RWPE1 (cell line): ENCODE measurements around the gene GMEB2.
A peak's percentile ranks its signal among the peaks of the same experiment; 100 is the strongest.
"Not testable (repeated sequence)": the region's sequence is repeated elsewhere in the genome, so short reads cannot be mapped to it uniquely, and the experiment has no call there.

Experiments used
- CTCF ChIA-PET: fragments of 350-600 bp; sonication (Branson Sonifier 250); formaldehyde crosslinking; extraction: SDS; loops from one replicate; lab custom pipeline; 2021; lab: Yijun Ruan, JAX
- POLR2A ChIA-PET: fragments of 400-600 bp; formaldehyde crosslinking; extraction: SDS; loops from one replicate; lab custom pipeline; 2020; ENCODE audit warnings: antibody characterized with exemption; ENCODE audit not compliant: low non-redundant PET; lab: Yijun Ruan, JAX
- DNase-seq: peaks from one replicate; pipeline ENCODE4 v3.0.0; 2012; ENCODE audit warnings: low spot score
- H3K27ac ChIP-seq: fragments of 450-650 bp; 2 replicates; pipeline ENCODE4 v1.5.1; 2017
- TF ChIP-seq, protein P1 (sequence below): fragments of 450-650 bp; conservative IDR thresholded peaks from 2 replicates; pipeline ENCODE4 v1.5.1; 2017; ENCODE audit warnings: low read depth, mild to moderate bottlenecking

The GMEB2 gene, protein sequence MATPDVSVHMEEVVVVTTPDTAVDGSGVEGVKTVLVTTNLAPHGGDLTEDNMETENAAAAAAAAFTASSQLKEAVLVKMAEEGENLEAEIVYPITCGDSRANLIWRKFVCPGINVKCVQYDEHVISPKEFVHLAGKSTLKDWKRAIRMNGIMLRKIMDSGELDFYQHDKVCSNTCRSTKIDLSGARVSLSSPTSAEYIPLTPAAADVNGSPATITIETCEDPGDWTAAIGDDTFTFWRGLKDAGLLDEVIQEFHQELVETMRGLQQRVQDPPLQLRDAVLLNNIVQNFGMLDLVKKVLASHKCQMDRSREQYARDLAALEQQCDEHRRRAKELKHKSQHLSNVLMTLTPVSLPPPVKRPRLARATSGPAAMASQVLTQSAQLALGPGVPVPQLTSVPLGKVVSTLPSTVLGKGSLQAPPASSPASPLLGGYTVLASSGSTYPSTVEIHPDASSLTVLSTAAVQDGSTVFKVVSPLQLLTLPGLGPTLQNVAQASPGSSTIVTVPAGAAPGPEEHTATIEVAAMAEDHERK

DNA sequence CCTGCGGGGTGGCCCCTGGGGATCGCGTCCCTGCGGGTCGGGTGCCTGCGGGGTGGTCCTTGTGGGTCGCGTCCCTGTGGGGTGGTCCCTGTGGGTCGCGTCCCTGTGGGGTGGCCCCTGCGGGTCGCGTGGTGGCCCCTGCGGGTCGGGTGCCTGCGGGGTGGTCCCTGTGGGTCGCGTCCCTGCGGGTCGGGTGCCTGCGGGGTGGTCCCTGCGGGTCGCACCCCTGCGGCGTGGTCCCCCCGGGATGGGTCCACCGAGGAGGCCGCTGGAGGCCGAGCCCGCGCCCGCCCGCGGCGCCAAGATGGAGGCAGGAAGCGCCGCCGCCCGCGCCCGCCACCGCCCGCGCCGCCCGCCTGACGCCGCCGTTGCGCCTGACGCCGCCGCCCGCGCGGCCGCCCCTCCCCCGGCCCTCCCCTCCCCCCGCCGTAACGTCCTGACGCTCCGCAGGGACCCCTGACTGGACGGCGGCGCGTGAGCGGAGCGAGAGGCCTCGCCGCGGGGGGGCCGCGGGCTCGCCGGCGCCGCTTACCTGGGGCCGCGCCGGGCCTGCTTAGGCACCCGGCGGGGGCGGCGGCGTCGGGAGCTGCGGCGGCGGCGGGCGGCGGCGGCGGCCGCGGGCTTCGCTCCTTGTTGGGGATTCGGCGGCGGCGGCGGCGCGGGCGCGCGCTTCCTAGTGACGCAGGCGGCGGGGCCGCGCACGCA is at the start of gene GMEB2:
Gene GMEB2 (minus strand): TSS at position 678 of the 705 bp plus-strand sequence. CDS start 7,704 bp downstream, outside the sequence.
- CTCF ChIA-PET: interaction anchor here (0.6 to 1.0 kb wide), 3 partner anchors 46 to 179 kb away, joined by 3 to 4 read pairs (median 3); no protein-coding TSS in a partner anchor
- DNase-seq: peak; percentile 87
- TF ChIP-seq, protein P1, sequence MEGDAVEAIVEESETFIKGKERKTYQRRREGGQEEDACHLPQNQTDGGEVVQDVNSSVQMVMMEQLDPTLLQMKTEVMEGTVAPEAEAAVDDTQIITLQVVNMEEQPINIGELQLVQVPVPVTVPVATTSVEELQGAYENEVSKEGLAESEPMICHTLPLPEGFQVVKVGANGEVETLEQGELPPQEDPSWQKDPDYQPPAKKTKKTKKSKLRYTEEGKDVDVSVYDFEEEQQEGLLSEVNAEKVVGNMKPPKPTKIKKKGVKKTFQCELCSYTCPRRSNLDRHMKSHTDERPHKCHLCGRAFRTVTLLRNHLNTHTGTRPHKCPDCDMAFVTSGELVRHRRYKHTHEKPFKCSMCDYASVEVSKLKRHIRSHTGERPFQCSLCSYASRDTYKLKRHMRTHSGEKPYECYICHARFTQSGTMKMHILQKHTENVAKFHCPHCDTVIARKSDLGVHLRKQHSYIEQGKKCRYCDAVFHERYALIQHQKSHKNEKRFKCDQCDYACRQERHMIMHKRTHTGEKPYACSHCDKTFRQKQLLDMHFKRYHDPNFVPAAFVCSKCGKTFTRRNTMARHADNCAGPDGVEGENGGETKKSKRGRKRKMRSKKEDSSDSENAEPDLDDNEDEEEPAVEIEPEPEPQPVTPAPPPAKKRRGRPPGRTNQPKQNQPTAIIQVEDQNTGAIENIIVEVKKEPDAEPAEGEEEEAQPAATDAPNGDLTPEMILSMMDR: no peak
- peak within 1 kb of the TSS; percentile 97 for H3K27ac ChIP-seq
- POLR2A ChIA-PET: interaction anchor here (0.6 to 1.5 kb wide), 10 partner anchors 8 to 354 kb away, joined by 3 to 7 read pairs (median 3); partner anchors contain the start of genes PRPF6, PTK6 and RTEL1

DNA sequence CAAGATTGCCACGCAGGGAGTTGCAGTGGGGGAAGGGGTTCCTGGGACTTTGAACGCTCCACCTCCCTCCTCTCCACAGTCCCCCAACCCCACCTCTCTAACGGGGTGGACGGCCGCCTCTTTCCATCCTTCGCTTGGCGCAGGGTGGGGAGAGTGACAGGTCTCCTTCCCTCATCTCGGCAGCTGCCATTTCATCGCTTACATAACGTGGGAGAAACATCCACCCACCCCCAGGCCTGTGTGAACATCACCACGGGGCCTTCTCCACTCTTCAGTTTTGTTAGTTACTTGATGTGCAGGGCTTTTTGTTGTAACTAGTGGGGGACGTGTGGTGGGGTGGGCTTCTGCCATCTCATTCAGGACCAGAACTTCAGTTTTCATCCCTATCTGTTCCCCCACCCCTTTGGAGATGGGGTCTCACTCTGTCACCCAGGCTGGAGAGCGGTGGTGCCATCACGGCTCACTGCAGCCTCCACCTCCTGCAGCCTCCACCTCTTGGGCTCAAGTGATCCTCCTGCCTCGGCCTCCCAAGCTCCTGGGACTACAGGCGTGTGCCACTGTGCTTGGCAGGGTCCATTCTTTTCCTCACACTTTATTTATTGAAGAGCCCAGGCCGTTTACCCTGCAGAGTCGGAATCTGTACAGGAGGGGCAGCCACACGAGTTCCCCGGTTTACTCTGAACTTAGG is 48.9 kb upstream of the GMEB2 start:
- TF ChIP-seq, protein P1: no peak
- ChIA-PET CTCF (interaction anchor here (0.6 to 0.7 kb wide), 2 partner anchors 139 to 449 kb away, joined by 3 read pairs; partner anchors contain the start of gene PTK6), POLR2A (no interaction called here)
- no peak overlapping the region for H3K27ac ChIP-seq
- DNase-seq: no peak

DNA sequence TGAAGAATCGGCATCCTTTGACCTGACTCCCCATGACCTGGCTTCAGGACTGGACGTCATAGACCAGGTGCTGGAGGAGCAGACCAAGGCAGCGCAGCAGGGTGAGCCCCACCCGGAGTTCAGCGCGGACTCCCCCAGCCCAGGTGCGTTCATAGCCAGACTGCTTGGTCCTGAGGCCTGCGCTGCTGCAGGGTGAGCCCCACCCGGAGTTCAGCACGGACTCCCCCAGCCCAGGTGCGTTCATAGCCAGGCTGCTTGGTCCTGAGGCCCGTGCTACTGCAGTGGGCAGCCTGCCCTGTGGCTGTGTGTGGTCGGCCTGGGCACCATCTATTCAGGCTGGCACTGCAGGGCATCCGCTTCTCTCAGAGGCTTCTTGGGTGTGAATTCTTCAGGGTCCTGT is 47.0 kb upstream of the GMEB2 start:
- CTCF ChIA-PET: no interaction called here
- POLR2A ChIA-PET: no interaction called here
- TF ChIP-seq, protein P1: no peak
- no peak for DNase-seq
- H3K27ac ChIP-seq: peak overlapping the region; percentile 9

DNA sequence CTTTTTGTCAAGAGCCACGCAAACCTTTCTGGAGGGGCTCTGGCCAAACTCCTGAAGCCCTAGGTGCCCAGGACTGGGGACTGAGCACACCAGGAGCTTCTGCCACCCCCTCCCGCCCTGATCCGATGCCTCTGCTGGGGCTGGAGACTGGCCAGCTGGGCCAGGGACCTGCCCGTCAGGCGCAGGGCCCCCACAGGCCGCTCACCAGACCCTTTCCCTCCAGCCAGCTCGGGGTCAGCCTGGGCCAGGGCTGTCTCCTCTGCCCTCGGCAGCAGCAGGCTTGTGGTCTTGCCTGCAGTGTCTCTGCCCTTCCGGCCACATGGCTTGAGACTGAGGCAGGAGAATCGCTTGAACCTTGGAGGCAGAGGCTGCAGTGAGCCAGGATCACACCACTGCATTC is 45.8 kb upstream of the GMEB2 start:
- peak overlapping the region; percentile 15 for H3K27ac ChIP-seq
- no peak for DNase-seq
- POLR2A ChIA-PET: no interaction called here
- TF ChIP-seq, protein P1: no peak
- CTCF ChIA-PET: no interaction called here

DNA sequence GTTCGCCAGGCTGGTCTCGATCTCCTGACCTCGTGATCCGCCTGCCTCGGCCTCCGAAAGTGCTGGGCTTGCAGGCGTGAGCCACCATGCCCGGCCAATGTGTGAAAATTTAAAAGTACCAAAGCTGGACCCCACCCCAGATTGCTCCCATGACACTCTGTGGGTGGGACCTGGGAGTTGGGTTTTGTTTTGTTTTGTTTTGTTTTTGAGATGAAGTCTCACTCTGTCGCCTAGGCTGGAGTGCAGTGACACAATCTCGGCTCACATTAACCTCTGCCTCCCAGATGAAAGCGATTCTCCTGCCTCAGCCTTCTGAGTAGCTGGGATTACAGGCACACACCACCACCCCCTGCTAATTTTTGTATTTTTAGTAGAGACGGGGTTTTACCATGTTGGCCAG is 44.8 kb upstream of the GMEB2 start:
- CTCF ChIA-PET, DNase-seq: not testable (repeated sequence)
- POLR2A ChIA-PET: interaction anchor here (1.1 kb wide), 1 partner anchor 12 kb away, joined by 3 read pairs; no protein-coding TSS in a partner anchor
- H3K27ac ChIP-seq: peak overlapping the region; percentile 15

DNA sequence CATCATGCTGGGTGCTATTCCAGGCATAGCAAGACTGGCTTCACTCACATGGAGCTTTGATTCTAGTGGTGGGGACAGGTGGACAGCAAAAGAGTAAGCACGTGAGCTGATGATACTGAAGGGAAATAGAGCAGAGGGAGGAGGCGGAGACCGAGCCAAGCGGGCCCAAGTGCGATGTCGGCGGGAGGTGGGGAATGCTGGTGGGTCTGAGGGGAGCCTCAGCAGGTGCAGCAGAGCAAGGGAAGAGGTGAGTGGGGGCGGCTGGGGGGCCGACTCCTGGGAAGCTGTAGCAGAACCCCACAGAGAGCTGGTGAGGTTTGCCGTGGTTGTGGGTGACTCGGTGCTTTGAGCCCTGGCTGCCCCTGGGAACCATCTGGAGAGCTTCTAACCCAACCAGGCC is 41.5 kb upstream of the GMEB2 start:
- ChIA-PET POLR2A (interaction anchor here (0.8 kb wide), 1 partner anchor 12 kb away, joined by 3 read pairs; no protein-coding TSS in a partner anchor), CTCF (interaction anchor here (0.6 to 0.7 kb wide), 3 partner anchors 12 to 250 kb away, joined by 3 to 4 read pairs (median 3); no protein-coding TSS in a partner anchor)
- TF ChIP-seq, protein P1: no peak
- DNase-seq: no peak
- H3K27ac ChIP-seq: no peak overlapping the region
